GM18909 (cell line): ENCODE results near the gene MAP3K13.
"Not testable (repeated sequence)": the region's sequence is repeated elsewhere in the genome, so short reads cannot be mapped to it uniquely, and the experiment has no call there.

Experiments used
- ATAC-seq: cut with Tn5 transposase; IDR thresholded peaks from one replicate; pipeline ENCODE4 v1.9.1; 2021; ENCODE audit warnings: mild to moderate bottlenecking; ENCODE audit not compliant: unreplicated experiment, poor library complexity

MAP3K13 gene

DNA sequence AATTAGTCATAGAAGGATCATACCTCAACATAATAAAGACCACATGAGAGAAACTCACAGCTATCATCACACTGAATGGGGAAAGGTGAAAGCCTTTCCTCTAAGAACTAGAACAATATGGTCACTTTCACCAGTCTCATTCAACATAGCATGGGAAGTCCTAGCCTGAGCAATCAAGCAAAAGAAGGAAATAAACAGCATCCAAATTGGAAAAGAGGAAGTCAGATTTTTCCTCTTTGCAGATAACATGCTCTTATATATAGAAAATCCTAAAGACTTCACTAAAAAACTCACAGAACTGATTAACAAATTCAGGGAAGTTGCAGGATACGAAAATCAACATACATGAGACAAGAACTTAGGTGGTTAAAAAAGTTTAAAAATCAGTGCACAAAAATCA, 24.7 kb downstream of the MAP3K13 start:
- no peak for ATAC-seq

DNA sequence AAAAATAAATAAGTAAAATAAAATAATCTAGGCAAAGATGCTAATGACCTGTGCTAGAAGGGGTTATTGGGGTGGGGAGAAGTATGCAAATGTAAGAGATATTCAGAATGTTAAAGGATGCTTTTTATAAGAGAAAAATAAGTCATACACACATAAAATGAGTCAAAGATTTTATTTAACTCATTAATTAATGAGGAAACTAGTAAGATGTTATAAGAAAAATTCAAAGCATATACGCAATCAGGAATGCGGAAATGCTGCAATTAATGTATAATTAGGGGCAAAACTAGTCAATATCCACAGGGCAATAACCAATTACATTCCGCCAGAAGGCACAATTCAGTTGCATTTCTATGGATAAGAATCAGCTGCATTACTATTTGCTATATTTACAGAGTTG, 30.1 kb downstream of the MAP3K13 start:
- ATAC-seq = no peak

- ATAC-seq = no peak
Measured at GRCh38 chr3:185397676-185398075, 34.7 kb downstream of the MAP3K13 start.

- no peak for ATAC-seq
Measured at GRCh38 chr3:185399737-185400667, 37.1 kb downstream of the MAP3K13 start.

DNA sequence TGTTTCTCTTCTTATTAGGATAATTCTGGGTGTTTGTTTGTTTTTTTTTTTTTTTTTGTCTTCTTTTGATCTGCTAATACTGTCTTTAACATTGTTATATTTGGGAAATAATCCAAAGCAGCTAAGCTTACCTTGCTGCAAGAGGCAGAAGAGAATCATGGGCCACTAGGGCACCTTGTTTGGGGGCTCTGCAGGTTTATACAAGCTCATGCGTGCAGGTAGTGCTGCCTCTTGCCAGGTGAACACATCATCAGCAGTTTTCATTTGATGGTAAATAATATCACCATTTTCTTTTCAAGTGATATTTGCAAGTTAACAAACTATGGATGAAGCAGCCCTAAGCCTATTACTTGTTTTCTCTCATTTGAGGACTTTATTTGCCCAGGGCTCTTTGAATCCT, 37.9 kb downstream of the MAP3K13 start:
- no peak for ATAC-seq

DNA sequence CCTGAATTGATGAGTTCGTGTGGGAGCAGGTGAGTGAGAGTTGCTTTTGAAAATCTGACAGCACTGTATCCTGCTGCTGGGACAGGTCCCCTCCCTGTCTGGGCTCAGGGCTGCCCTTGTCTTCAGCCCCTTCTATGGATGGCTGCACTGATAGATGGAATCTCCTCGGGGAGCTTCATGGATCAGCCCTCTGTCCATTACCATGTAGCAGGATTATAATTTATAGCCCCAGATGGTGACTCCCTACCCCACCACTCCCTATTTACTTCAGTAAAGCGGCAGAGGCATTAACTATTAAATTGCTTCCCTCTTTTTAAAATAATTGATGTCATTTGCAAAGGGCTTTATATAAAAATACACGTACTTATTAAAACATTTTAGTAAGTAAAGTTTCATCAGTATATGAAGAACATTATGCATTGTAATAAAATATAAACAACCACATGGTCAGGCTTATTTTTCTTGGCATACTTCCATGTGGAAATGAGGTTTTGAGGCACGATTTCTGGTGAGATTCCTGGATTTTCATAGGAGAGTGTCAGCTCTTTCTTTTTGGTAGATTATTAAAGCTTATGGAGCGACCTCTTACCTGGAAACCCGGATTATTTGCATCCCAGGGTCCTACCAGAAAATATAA, 38.5 kb downstream of the MAP3K13 start:
- ATAC-seq = no peak

- ATAC-seq = no peak
Measured at GRCh38 chr3:185402561-185402960, 39.6 kb downstream of the MAP3K13 start.

DNA sequence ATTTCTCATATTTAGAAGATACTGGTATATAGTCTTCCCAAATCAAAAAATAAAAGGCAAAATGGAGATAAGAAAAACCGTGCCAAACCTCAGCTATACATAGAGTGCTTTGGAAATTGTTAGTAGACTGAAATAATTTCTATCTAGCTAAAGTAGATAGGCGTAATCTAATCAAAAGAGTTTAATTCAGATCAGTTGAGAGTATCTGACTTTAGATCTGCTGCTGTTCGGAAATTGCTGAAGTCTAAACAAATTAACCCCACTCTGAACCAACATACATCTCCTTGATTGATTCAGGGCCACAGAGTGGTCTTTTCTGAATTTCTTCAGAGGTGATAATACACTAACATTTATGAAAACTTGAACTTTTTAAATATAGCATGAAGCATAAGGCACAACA, 40.1 kb downstream of the MAP3K13 start:
- ATAC-seq = no peak

DNA sequence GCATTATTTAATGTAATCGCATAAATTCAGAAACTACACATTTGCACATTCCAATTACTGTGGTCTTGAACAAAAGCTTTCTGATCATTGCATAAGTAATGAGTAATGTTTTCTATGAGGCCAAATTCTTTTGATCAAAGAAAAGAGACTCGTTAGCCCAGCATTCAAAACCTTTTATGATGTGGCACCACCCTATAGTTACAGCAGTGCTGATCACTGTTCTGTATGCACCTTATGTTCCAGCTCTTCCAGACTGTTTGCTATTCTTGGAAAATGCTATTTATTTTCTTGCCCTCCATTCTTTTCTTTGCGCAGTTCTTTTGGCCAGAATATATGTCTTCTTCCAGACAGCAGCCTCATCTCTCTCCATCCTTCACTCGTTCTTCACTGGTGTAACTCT, 42.3 kb downstream of the MAP3K13 start:
- no peak for ATAC-seq

DNA sequence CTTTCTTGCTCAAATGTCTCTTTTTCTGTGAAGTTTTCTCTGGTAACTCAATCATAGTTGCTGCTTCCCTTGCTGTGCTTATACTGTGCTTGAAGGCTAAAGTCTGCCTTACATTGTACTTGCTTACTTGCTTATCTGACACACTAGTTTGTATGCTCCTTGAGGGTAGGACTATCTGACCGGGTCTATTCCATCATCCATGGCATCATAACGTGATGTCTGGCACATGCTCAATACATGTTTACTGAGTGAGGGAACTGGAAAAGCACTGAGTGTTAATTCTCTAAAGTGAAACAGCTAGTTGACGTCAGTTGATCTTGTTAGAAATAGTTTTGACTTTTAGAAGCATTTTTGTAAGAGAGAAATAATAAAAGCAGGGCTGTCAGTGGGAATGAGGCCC, 42.7 kb downstream of the MAP3K13 start:
- ATAC-seq = no peak

DNA sequence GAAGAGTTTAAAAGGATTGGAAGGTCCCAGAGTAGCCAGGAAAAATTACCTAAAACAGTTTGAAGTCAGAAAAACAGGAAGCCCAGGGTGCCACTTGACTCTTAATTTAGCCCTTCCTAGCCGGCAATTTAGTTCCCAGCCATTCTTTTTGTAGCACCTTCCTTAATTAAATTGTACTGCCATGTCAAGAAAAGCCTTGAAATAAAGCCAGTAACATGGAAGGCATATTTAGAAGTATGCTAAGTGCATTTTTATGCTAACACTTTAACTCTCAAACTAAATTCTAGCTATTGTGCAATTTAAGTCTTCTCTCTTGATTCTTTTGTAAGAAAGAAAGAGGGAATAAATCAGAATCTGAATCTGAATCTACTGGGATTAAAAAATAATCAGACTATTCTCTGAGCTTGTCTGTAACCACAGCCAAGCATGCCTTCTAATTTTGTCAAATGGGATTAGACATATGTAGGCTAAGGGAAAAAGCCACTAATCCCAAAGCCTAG, 43.2 kb downstream of the MAP3K13 start:
- no peak for ATAC-seq

DNA sequence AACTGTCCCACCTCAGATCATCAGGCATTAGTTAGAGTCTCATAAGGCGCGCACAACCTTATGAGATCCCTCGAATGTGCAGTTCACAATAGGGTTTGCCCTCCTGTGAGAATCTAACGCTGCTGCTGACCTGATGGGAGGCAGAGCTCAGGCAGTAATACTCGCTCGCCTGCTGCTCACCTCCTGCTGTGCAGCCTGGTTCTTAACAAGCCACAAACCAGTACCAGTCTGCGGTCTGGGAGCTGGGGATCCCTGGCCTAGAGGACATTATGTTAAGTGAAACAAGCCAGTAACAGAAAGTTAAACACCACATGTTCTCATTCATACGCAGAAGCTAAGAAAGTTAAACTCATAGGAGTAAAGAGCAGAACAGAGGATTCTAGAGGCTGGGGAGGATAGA, 47.0 kb downstream of the MAP3K13 start:
- no peak for ATAC-seq

DNA sequence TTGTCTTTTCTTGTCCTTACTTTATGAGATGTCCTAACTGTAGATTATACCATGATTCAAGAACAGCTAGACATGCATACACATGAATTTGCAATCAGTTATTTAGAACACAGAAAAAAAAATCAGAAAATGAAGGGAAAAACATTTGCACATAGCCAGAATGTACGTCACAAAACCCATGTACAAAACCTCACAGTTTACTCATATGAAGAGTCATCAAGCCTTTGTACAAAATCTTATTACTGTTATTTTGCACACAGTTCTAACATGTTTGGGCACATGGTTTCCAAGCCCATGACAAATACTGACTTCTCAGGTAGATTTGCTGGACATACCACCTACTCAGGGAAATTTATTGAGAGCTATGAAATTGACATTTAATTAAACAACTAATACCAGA, 48.2 kb downstream of the MAP3K13 start:
- no peak for ATAC-seq

GRCh38 chr3:185416513-185416912, 53.6 kb downstream of the MAP3K13 start:
- no peak for ATAC-seq

- not testable (repeated sequence) for ATAC-seq
Measured at GRCh38 chr3:185418561-185418977, 55.6 kb downstream of the MAP3K13 start.

DNA sequence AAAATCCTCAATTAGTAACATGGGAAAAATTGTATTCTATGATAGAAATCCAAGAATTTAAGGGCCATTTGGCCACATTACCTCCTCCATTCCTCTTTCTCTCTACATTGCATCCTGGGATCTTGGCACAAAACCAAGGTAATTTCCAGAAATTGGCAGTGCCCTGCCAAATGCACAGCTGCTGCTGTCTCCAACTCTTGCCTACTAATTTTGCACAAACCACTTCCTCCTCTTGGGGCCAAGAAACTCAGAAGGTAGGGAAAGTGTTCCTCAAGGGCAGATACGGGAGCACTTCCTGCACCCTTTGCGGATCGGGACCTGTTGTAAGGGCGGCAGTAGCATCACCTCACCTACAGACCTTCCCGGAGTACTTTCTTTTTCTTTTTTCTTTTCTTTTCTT, 57.8 kb downstream of the MAP3K13 start:
- no peak for ATAC-seq

- ATAC-seq = peak; percentile 53
Measured at GRCh38 chr3:185421577-185422232, 58.8 kb downstream of the MAP3K13 start.

- no peak for ATAC-seq
Measured at GRCh38 chr3:185422677-185423076, 59.7 kb downstream of the MAP3K13 start.

GRCh38 chr3:185423178-185423577, 60.2 kb downstream of the MAP3K13 start:
- peak; percentile 61 for ATAC-seq

- no peak for ATAC-seq
Measured at GRCh38 chr3:185424435-185424834, 61.5 kb downstream of the MAP3K13 start.

DNA sequence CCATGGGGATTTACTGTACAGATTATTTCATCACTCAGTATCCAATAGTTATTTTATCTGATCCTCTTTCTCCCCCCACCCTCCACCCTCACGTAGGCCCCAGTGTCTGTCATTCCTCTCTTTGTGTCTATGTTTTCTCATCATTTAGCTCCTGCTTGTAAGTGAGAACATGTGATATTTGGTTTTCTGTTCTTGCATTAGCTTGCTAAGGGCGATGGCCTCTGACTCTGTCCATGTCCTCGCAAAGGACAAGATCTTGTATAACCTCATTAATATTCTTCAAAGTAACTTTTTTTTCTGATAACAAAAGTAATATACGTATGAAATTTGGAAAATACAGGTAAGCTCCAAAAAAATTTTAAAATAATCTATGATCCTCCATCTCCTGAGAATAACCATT, 67.4 kb downstream of the MAP3K13 start:
- ATAC-seq = no peak
